HL-60/S4 treated with phorbol 12-myristate 13-acetate at 8.2 ng/mL for 4 days and 3 days (cell line): ENCODE data around the gene TTLL7.

Experiments
- in situ Hi-C: fragments of 300-500 bp; cut with MboI; formaldehyde crosslinking; loops from 2 replicates; pipeline ENCODE4 v1.15.0; 2022; ENCODE audit warnings: low sequenced_read_pairs

The TTLL7 gene

GRCh38 chr1:83931658-83932253 lies 67.2 kb downstream of the TTLL7 start:
- in situ Hi-C loops: no loop called here

GRCh38 chr1:83929184-83929583 lies 69.7 kb downstream of the TTLL7 start:
- in situ Hi-C loops: no loop called here

GRCh38 chr1:83928396-83928795 lies 70.5 kb downstream of the TTLL7 start:
- in situ Hi-C loops: no loop called here

GRCh38 chr1:83927701-83928100 lies 71.2 kb downstream of the TTLL7 start:
- in situ Hi-C loops: no loop called here

- in situ Hi-C loops: no loop called here
Observed at GRCh38 chr1:83927061-83927460, 71.9 kb downstream of the TTLL7 start.

- in situ Hi-C loops: loop anchor here (25.0 kb wide), 1 partner anchor 839 kb away; no protein-coding TSS in a partner anchor
Observed at GRCh38 chr1:83923553-83923952, 75.4 kb downstream of the TTLL7 start.

- in situ Hi-C loops: loop anchor here (25.0 kb wide), 1 partner anchor 840 kb away; no protein-coding TSS in a partner anchor
Observed at GRCh38 chr1:83922431-83922830, 76.5 kb downstream of the TTLL7 start.

- in situ Hi-C loops: loop anchor here (25.0 kb wide), 1 partner anchor 842 kb away; no protein-coding TSS in a partner anchor
Observed at GRCh38 chr1:83920320-83920719, 78.6 kb downstream of the TTLL7 start.

- in situ Hi-C loops: loop anchor here (25.0 kb wide), 1 partner anchor 842 kb away; no protein-coding TSS in a partner anchor
Observed at GRCh38 chr1:83919872-83920271, 79.1 kb downstream of the TTLL7 start.

- in situ Hi-C loops: loop anchor here (25.0 kb wide), 1 partner anchor 844 kb away; no protein-coding TSS in a partner anchor
Observed at GRCh38 chr1:83918688-83919285, 80.1 kb downstream of the TTLL7 start.

GRCh38 chr1:83917959-83918358 lies 81.0 kb downstream of the TTLL7 start:
- in situ Hi-C loops: loop anchor here (25.0 kb wide), 1 partner anchor 844 kb away; no protein-coding TSS in a partner anchor

GRCh38 chr1:83916094-83916493 lies 82.8 kb downstream of the TTLL7 start:
- in situ Hi-C loops: loop anchor here (25.0 kb wide), 1 partner anchor 846 kb away; no protein-coding TSS in a partner anchor

- in situ Hi-C loops: loop anchor here (25.0 kb wide), 1 partner anchor 849 kb away; no protein-coding TSS in a partner anchor
Observed at GRCh38 chr1:83912876-83913275, 86.1 kb downstream of the TTLL7 start.

GRCh38 chr1:83910461-83910860 lies 88.5 kb downstream of the TTLL7 start:
- in situ Hi-C loops: loop anchor here (25.0 kb wide), 1 partner anchor 852 kb away; no protein-coding TSS in a partner anchor

GRCh38 chr1:83909687-83910086 lies 89.2 kb downstream of the TTLL7 start:
- in situ Hi-C loops: loop anchor here (25.0 kb wide), 1 partner anchor 853 kb away; no protein-coding TSS in a partner anchor

- in situ Hi-C loops: loop anchor here (25.0 kb wide), 1 partner anchor 857 kb away; no protein-coding TSS in a partner anchor
Observed at GRCh38 chr1:83905315-83905907, 93.5 kb downstream of the TTLL7 start.

- in situ Hi-C loops: loop anchor here (25.0 kb wide), 1 partner anchor 861 kb away; no protein-coding TSS in a partner anchor
Observed at GRCh38 chr1:83901547-83902155, 97.3 kb downstream of the TTLL7 start.

GRCh38 chr1:83900524-83900923 lies 98.4 kb downstream of the TTLL7 start:
- in situ Hi-C loops: loop anchor here (25.0 kb wide), 1 partner anchor 862 kb away; no protein-coding TSS in a partner anchor

- in situ Hi-C loops: no loop called here
Observed at GRCh38 chr1:83897516-83897915, 101.4 kb downstream of the TTLL7 start.

GRCh38 chr1:83896299-83896698 lies 102.6 kb downstream of the TTLL7 start:
- in situ Hi-C loops: no loop called here

GRCh38 chr1:83889707-83890106 lies 109.2 kb downstream of the TTLL7 start:
- in situ Hi-C loops: no loop called here
